Tibial artery (tissue), 4 donors: ENCODE results near the gene GBF1.

Source experiments
- DNase-seq, 2 donors: peaks; one replicate each; pipeline ENCODE4 v3.0.0-alpha.2; 2019
- H3K27ac ChIP-seq, 2 donors: fragments of 200-600 bp; sonication (generic) in 1 of 2; 1 replicate in 1 of 2; 2 replicates in 1 of 2; pipeline ENCODE4 v1.5.1; 2018 to 2019; ENCODE audit warnings: mild to moderate bottlenecking in 1 of 2
- H3K27me3 ChIP-seq, 2 donors: fragments of 200-600 bp; sonication (generic) in 1 of 2; one replicate each; pipeline versions ENCODE4 v1.5.1 to v1.6.0; 2016 to 2019
- H3K36me3 ChIP-seq, 3 donors: fragments of 200-600 bp; sonication (generic) in 2 of 3; one replicate each; pipeline ENCODE4 v1.5.1; 2016 to 2019; ENCODE audit warnings: mild to moderate bottlenecking in 2 of 3
- H3K4me1 ChIP-seq, 4 donors: fragments of 200-600 bp; sonication (generic) in 2 of 4; 1 replicate in 3 of 4; 2 replicates in 1 of 4; pipeline ENCODE4 v1.5.1; 2016 to 2019
- H3K4me3 ChIP-seq, 2 donors: fragments of 200-600 bp; sonication (generic) in 1 of 2; 1 replicate in 1 of 2; 2 replicates in 1 of 2; pipeline ENCODE4 v1.5.1; 2018 to 2019; ENCODE audit warnings: mild to moderate bottlenecking in 2 of 2
- H3K9me3 ChIP-seq, 3 donors: fragments of 200-600 bp; sonication (generic) in 1 of 3; one replicate each; pipeline ENCODE4 v1.5.1; 2016 to 2019
- intact Hi-C: fragments of 100-400 bp; cut with DNase I; formaldehyde crosslinking; loops from one replicate; pipeline ENCODE4 v1.15.0; 2023; ENCODE audit warnings: low total_unique reads
- TF ChIP-seq, protein P1 (sequence below), 2 experiments: fragments of 200-600 bp in 1 of 2; fragments of 450-650 bp in 1 of 2; IDR thresholded peaks; one replicate each; pipeline ENCODE4 v1.5.1; 2017 to 2019; ENCODE audit warnings: antibody characterized with exemption in 2 of 2, mild to moderate bottlenecking in 1 of 2, moderate library complexity in 1 of 2

Gene GBF1

GRCh38 chr10:102398172-102399020 is 153.1 kb downstream of the GBF1 start:
- intact Hi-C loops: loop anchor here (1.0 kb wide), 1 partner anchor 23 kb away; no protein-coding TSS in a partner anchor
- no peak for DNase-seq
- TF ChIP-seq, protein P1, sequence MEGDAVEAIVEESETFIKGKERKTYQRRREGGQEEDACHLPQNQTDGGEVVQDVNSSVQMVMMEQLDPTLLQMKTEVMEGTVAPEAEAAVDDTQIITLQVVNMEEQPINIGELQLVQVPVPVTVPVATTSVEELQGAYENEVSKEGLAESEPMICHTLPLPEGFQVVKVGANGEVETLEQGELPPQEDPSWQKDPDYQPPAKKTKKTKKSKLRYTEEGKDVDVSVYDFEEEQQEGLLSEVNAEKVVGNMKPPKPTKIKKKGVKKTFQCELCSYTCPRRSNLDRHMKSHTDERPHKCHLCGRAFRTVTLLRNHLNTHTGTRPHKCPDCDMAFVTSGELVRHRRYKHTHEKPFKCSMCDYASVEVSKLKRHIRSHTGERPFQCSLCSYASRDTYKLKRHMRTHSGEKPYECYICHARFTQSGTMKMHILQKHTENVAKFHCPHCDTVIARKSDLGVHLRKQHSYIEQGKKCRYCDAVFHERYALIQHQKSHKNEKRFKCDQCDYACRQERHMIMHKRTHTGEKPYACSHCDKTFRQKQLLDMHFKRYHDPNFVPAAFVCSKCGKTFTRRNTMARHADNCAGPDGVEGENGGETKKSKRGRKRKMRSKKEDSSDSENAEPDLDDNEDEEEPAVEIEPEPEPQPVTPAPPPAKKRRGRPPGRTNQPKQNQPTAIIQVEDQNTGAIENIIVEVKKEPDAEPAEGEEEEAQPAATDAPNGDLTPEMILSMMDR (IDR thresholded peaks at IDR 0.05): no peak
- H3K4me1 ChIP-seq: peaks cover 5 to 46% (median 29%) of the 10 kb centered on the region in 4 donors
- H3K36me3 ChIP-seq: peaks cover 12 to 43% (median 20%) of the 10 kb centered on the region in 3 donors
- H3K27me3 ChIP-seq: no peaks in the 10 kb centered on the region
- peak overlapping the region in 1 of 2 donors; percentile 64 for H3K4me3 ChIP-seq
- no peaks in the 10 kb centered on the region for H3K9me3 ChIP-seq
- H3K27ac ChIP-seq: peak overlapping the region; percentile 71 to 89

- TF ChIP-seq, protein P1 (IDR thresholded peaks at IDR 0.05): peak; percentile 94 to 95
- H3K9me3 ChIP-seq: no peaks in the 10 kb centered on the region
- H3K4me3 ChIP-seq: peak overlapping the region; percentile 57 to 64
- intact Hi-C loops: loop anchor here (1.0 to 5.0 kb wide), 3 partner anchors 22 to 227 kb away; no protein-coding TSS in a partner anchor
- H3K36me3 ChIP-seq: peaks cover 12 to 43% (median 20%) of the 10 kb centered on the region in 3 donors
- H3K27ac ChIP-seq: peak overlapping the region; percentile 71 to 89
- peaks cover 5 to 41% (median 24%) of the 10 kb centered on the region in 4 donors for H3K4me1 ChIP-seq
- H3K27me3 ChIP-seq: no peaks in the 10 kb centered on the region
- peak; percentile 86 to 93 for DNase-seq
Observed at GRCh38 chr10:102399217-102400021, 154.1 kb downstream of the GBF1 start.

DNA sequence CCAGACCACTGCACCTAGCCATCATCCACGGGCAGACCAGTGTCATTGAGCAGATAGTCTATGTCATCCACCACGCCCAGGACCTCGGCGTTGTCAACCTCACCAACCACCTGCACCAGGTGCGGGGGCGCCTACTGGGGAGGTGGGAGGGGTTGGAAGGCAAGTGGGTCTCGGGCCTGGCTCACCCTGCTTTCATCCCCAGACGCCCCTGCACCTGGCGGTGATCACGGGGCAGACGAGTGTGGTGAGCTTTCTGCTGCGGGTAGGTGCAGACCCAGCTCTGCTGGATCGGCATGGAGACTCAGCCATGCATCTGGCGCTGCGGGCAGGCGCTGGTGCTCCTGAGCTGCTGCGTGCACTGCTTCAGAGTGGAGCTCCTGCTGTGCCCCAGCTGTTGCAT is 154.7 kb downstream of the GBF1 start:
- TF ChIP-seq, protein P1 (IDR thresholded peaks at IDR 0.05): no peak
- Histone ChIP-seq H3K9me3 (no peaks in the 10 kb centered on the region), H3K27me3 (no peaks in the 10 kb centered on the region), H3K36me3 (peaks cover 12 to 43% (median 20%) of the 10 kb centered on the region in 3 donors), H3K27ac (peak overlapping the region; percentile 71 to 89), H3K4me1 (peaks cover 5 to 38% (median 24%) of the 10 kb centered on the region in 4 donors), H3K4me3 (peak overlapping the region in 1 of 2 donors; percentile 64)
- intact Hi-C loops: loop anchor here (5.0 kb wide), 2 partner anchors 77 to 228 kb away; no protein-coding TSS in a partner anchor
- no peak for DNase-seq

- Histone ChIP-seq H3K27ac (no peak overlapping the region), H3K4me3 (no peak overlapping the region), H3K9me3 (no peaks in the 10 kb centered on the region), H3K36me3 (peaks cover 12 to 43% (median 20%) of the 10 kb centered on the region in 3 donors), H3K4me1 (peaks cover 5 to 37% (median 24%) of the 10 kb centered on the region in 4 donors), H3K27me3 (peaks cover 0 to 3% of the 10 kb centered on the region in 2 donors)
- TF ChIP-seq, protein P1 (IDR thresholded peaks at IDR 0.05): no peak
- intact Hi-C loops: loop anchor here (5.0 kb wide), 2 partner anchors 77 to 228 kb away; no protein-coding TSS in a partner anchor
- DNase-seq: no peak
Observed at GRCh38 chr10:102400598-102401341, 155.4 kb downstream of the GBF1 start.

DNA sequence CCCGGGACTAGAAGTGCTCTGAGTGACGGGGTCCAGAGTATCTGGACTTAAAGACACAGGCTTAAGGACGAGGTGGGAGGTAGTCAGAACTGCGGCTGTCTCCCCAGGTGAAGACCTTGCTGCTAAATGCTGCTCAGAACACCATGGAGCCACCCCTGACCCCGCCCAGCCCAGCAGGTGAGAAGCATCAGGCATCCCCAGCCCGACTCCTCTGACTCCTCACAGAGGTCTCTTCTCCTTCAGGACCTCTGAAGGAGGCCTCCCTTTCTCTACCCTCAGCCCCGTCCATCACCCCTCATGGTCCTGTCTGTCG is 156.0 kb downstream of the GBF1 start:
- H3K4me1 ChIP-seq: peaks cover 5 to 32% (median 19%) of the 10 kb centered on the region in 4 donors
- intact Hi-C loops: loop anchor here (5.0 kb wide), 2 partner anchors 76 to 229 kb away; no protein-coding TSS in a partner anchor

More for the DNA sequence above, 156.0 kb downstream of the GBF1 start:
- H3K27me3 ChIP-seq: peaks cover 0 to 7% of the 10 kb centered on the region in 2 donors
- no peak for DNase-seq
- H3K9me3 ChIP-seq: no peaks in the 10 kb centered on the region
- no peak overlapping the region for H3K4me3 ChIP-seq
- TF ChIP-seq, protein P1 (IDR thresholded peaks at IDR 0.05): no peak
- peaks cover 12 to 43% (median 20%) of the 10 kb centered on the region in 3 donors for H3K36me3 ChIP-seq
- H3K27ac ChIP-seq: no peak overlapping the region
